HuH-7 (cell line): ENCODE measurements around the gene LSM2.

ENCODE experiments used
- DNase-seq: peaks from one replicate; pipeline ENCODE4 v3.0.0; 2011; ENCODE audit warnings: low spot score

Gene LSM2

DNA sequence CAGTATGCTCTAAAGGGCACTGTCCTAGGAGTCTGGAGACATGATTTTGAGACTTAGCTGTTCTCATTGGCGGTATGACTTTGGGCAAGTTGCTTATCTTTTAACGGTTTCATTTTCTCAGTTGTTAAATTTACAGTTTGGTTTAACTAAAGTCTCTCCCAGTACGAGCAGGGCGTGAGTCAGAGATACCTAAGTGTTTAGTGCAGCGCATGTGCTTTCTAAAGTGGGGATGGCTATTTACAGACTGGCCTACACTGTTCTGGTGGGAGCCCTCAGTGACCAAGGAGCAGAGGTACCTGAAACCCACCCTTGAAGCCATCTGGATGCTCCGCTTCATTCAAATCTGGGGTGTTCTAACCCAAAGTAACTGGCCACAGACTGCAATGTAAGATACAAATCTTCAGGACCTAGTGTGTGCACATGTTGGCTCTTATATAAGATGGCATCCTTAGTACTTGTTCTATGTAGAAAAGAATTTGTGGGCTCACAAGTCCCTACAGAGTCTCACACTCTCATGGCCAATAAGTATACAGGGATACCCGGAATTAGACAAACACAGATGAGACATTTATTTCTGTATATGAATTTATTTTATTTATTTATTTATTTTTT, 56.2 kb downstream of the LSM2 start:
- DNase-seq = no peak

DNA sequence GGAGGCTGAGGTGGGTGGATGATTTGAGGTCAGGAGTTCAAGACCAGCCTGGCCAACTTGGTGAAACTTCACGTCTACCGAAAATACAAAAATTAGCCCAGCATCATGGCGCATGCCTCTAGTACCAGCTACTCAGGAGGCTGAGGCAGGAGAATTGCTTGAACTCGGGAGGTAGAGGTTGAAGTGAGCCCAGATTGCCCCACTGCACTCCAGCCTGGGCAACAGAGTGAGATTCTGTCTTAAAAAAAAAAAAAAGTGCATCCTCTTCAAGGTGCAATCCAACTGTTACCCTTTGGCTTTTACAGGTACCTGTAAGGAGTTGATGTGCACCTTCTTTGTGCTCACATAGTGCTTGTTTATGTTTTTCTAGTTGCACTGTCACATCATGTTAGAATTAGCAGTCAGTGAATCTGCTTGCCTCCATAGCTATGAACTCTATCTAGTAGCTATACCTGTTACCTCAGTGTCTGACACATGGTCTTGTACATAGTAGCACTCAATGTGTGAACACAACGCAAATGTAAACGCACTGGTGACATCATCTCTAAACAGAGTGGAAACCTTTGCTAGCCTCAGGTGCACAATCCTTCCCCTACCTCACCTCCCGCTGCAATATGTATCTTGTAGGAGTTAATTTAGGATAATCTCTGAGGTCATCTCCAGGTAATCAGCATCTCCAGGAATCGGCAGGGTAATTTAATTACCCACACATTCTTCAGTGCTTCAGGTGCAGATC, 57.3 kb downstream of the LSM2 start:
- DNase-seq = no peak
